SK-N-SH (cell line): ENCODE results near the gene IQCK.

Source experiments
- CHD2 ChIP-seq: fragments of 150-350 bp; IDR thresholded peaks from 2 replicates; pipeline ENCODE4 v1.6.1; 2018; ENCODE audit warnings: low read length; ENCODE audit not compliant: partially characterized antibody
- NRF1 ChIP-seq: IDR thresholded peaks from 2 replicates; pipeline ENCODE4 v1.6.1; 2012; ENCODE audit warnings: low read depth, mild to moderate bottlenecking, low read length
- POLR2AphosphoS5 ChIP-seq: IDR thresholded peaks from 2 replicates; pipeline ENCODE4 v1.6.1; 2012; ENCODE audit warnings: low read depth, low read length
- SIN3A ChIP-seq: IDR thresholded peaks from 2 replicates; pipeline ENCODE4 v1.6.1; 2012; ENCODE audit warnings: low read depth, mild to moderate bottlenecking, low read length, moderate library complexity, borderline replicate concordance
- SMC3 ChIP-seq: IDR thresholded peaks from 2 replicates; pipeline ENCODE4 v1.6.1; 2012; ENCODE audit warnings: low read depth, low read length, improper control_type of control experiment
- TAF1 ChIP-seq: IDR thresholded peaks from 2 replicates; pipeline ENCODE4 v1.6.1; 2012; ENCODE audit warnings: low read depth, mild to moderate bottlenecking, low read length, moderate library complexity, borderline replicate concordance
- TF ChIP-seq, protein P1 (sequence below): IDR thresholded peaks from 2 replicates; pipeline ENCODE4 v1.4.0; 2012; ENCODE audit warnings: low read depth, borderline replicate concordance
- TF ChIP-seq, protein P2 (sequence below): fragments of 200-600 bp; sonication (generic); IDR thresholded peaks from 2 replicates; pipeline ENCODE4 v1.6.1; 2017; ENCODE audit warnings: antibody characterized with exemption, mild to moderate bottlenecking, moderate library complexity

DNA sequence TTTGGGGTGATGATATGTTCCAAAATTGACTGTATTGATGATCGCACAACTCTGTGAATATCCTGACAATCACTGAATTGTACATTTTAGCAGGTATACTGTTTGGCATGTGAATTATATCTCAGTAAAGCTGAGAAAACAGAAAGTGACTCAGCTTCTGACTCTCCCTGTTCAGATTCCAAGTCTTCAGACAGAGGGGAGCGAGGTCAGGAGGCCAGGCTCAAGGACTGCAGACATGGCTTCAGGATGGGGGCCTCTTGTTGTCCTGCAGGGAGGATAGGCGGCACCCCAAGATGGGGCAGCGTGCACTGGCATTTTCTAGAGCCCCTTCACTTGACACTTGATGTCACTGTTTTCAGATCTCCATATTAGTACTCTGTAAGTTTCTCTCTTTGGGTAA lies 45.7 kb upstream of the IQCK start:
- TF ChIP-seq, protein P1, sequence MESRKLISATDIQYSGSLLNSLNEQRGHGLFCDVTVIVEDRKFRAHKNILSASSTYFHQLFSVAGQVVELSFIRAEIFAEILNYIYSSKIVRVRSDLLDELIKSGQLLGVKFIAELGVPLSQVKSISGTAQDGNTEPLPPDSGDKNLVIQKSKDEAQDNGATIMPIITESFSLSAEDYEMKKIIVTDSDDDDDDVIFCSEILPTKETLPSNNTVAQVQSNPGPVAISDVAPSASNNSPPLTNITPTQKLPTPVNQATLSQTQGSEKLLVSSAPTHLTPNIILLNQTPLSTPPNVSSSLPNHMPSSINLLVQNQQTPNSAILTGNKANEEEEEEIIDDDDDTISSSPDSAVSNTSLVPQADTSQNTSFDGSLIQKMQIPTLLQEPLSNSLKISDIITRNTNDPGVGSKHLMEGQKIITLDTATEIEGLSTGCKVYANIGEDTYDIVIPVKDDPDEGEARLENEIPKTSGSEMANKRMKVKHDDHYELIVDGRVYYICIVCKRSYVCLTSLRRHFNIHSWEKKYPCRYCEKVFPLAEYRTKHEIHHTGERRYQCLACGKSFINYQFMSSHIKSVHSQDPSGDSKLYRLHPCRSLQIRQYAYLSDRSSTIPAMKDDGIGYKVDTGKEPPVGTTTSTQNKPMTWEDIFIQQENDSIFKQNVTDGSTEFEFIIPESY = no peak
- TF ChIP-seq SIN3A (no peak), TAF1 (no peak), CHD2 (no peak), SMC3 (no peak), NRF1 (no peak), POLR2AphosphoS5 (no peak)
- TF ChIP-seq, protein P2, sequence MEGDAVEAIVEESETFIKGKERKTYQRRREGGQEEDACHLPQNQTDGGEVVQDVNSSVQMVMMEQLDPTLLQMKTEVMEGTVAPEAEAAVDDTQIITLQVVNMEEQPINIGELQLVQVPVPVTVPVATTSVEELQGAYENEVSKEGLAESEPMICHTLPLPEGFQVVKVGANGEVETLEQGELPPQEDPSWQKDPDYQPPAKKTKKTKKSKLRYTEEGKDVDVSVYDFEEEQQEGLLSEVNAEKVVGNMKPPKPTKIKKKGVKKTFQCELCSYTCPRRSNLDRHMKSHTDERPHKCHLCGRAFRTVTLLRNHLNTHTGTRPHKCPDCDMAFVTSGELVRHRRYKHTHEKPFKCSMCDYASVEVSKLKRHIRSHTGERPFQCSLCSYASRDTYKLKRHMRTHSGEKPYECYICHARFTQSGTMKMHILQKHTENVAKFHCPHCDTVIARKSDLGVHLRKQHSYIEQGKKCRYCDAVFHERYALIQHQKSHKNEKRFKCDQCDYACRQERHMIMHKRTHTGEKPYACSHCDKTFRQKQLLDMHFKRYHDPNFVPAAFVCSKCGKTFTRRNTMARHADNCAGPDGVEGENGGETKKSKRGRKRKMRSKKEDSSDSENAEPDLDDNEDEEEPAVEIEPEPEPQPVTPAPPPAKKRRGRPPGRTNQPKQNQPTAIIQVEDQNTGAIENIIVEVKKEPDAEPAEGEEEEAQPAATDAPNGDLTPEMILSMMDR = no peak
